ENCODE data around the gene KCNC4.

The KCNC4 gene

DNA sequence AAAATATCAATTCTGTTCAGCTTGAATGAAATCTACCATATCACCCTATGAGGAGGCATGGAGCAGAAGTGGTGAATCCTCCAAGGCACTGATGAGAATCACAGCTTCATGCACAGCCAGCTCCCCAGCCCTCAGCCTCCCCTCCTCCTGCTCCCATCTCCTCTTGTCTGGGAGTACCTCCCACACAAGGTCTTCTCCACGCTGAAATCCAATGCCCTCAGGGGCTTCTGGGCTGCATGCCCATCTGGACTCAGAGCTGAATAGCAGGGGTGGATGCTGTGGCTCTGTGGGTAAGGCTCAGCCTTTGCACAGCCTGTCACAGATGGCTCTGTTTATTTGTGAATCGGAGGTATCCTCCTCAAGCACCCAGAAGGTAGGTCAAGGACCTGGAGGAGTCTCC, 48.6 kb downstream of the KCNC4 start:
- DNase-seq: peak; percentile 70

DNA sequence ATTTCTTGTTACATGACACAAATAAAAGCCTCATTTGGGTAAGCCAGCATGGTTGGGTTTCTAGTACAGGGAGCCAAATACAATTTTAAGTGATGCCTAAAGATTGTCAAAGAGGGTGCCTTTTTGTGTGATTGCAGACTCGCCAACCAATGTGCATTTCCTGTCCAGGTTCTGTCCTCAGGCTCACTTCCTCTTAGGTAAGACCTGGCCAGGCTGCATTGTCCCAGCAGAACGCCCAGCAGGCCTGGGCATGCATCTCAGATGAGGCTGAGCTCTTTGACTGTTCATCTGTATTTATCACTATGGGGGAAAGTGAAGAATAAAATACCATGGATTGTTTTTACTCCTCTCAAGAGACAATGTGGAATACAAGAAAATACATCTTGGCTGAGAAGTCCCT, 49.7 kb downstream of the KCNC4 start:
- DNase-seq: no peak
